ENCODE results near the gene NTNG1. TPM values are rescaled to one million over a fixed set of nuclear protein-coding genes. Genes with fewer than 3 reads are reported as not detected.

The NTNG1 gene
- total and polyA plus RNA-seq, 2 of the 13 experiments (the other 11 are each of a cell fraction or from before 2014, with no cell fraction given): not detected

DNA sequence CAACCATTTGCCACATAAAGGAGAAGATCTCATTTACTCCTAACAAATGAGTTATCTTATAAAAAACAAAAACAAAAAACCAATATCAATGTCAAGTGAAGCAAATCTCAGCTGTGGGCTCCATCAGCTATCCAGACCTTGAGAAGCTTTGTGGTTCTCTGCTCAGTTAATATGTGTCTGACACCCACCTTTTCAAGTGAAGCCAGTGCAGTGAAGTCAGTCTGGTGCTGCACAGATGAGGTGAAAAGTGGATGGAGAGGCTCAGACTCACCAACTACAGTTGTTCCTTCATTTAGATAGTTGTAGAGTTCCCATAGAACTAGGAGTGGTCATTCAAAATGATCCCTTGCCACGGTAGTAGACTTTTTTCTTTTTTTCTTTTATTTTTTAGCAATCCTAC, 106.8 kb downstream of the NTNG1 start:
- ATAC-seq (no peak), FAIRE-seq (no peak), DNase-seq (ENCODE audit: low spot score) (no peak)
- ChIA-PET POLR2A (no interaction called here), CTCF (ENCODE audit: low intra/inter-chr PET ratio, low total read pairs) (no interaction called here)
- intact Hi-C loops (cut with micrococcal nuclease; ENCODE audit: unreplicated experiment) (no loop called here), in situ Hi-C loops (cut with HindIII; ENCODE audit: extremely low pct_ligation_motif_present, low pct_unique_long_range_greater_than_20kb) (no loop called here)
- Histone ChIP-seq H2AFZ (ENCODE audit: low read length) (no peak overlapping the region), H3K4me2 (ENCODE audit: low read depth, low read length) (no peak overlapping the region), H3K4me3 (replicated peaks in 1 of 3; ENCODE audit: insufficient read depth in 1 of 3, low read depth in 2 of 3, low read length in 3 of 3) (no peak overlapping the region), H3K4me1 (ENCODE audit: insufficient read depth, low read length) (no peaks in the 10 kb centered on the region), H4K20me1 (ENCODE audit: insufficient read depth, low read length) (no peaks in the 10 kb centered on the region), H3K79me2 (ENCODE audit: insufficient read depth, low read length) (no peaks in the 10 kb centered on the region), H3K9me3 (ENCODE audit: low read length) (no peaks in the 10 kb centered on the region), H3K27me3 (ENCODE audit: control insufficient read depth in 1 of 2, insufficient read depth in 2 of 2, low read length in 2 of 2) (no peaks in the 10 kb centered on the region; a peak in 1 of 5 replicates), H3K27ac (ENCODE audit: extremely low read length, insufficient read depth, low read length) (no peak overlapping the region), H3K9ac (ENCODE audit: insufficient read depth, low read depth, low read length) (no peak overlapping the region), H3K36me3 (replicated peaks in 1 of 2; ENCODE audit: control insufficient read depth in 1 of 2, insufficient read depth in 2 of 2, low read length in 2 of 2) (no peaks in the 10 kb centered on the region)
- TF ChIP-seq REXO4 (CRISPR knock-in tag; IDR thresholded peaks at IDR 0.05; ENCODE audit: borderline replicate concordance) (no peak), SIN3B (IDR thresholded peaks at IDR 0.05; ENCODE audit: low read length) (no peak)
- 0% methylated on average over 1 of the region's 1 CpG for WGBS (ENCODE audit: low lambda C conversion rate)
- no TSS peak for BruUV-seq (replicated peaks)

DNA sequence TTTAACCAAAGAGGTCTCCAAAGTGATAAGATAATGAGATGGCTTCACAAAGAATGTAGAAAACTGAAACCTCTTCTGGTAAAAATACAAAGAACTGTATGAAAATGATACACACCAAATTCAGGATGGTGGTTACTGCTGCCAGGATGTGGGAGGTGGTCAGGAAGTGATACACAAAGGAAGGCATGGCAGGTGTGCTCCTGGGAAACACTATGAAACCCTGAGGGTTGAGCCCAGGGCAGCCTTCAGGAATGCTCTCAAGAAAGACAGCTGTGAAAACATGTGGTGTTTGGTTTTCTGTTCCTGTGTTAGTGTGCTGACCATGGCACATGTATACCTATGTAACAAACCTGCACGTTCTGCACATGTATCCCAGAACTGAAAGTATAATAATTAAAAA, 109.3 kb downstream of the NTNG1 start:
- Histone ChIP-seq H2AFZ (ENCODE audit: low read length) (no peak overlapping the region), H3K36me3 (replicated peaks in 1 of 2; ENCODE audit: control insufficient read depth in 1 of 2, insufficient read depth in 2 of 2, low read length in 2 of 2) (no peaks in the 10 kb centered on the region), H3K9ac (ENCODE audit: insufficient read depth, low read depth, low read length) (no peak overlapping the region), H3K9me3 (ENCODE audit: low read length) (no peaks in the 10 kb centered on the region), H4K20me1 (ENCODE audit: insufficient read depth, low read length) (no peaks in the 10 kb centered on the region), H3K27ac (ENCODE audit: extremely low read length, insufficient read depth, low read length) (no peak overlapping the region), H3K27me3 (ENCODE audit: control insufficient read depth in 1 of 2, insufficient read depth in 2 of 2, low read length in 2 of 2) (no peaks in the 10 kb centered on the region; a peak in 1 of 5 replicates), H3K4me3 (replicated peaks in 1 of 3; ENCODE audit: insufficient read depth in 1 of 3, low read depth in 2 of 3, low read length in 3 of 3) (no peak overlapping the region), H3K4me1 (ENCODE audit: insufficient read depth, low read length) (no peaks in the 10 kb centered on the region), H3K79me2 (ENCODE audit: insufficient read depth, low read length) (no peaks in the 10 kb centered on the region), H3K4me2 (ENCODE audit: low read depth, low read length) (no peak overlapping the region)
- ATAC-seq (no peak), FAIRE-seq (no peak), DNase-seq (ENCODE audit: low spot score) (no peak)
- ChIA-PET CTCF (ENCODE audit: low intra/inter-chr PET ratio, low total read pairs) (no interaction called here), POLR2A (no interaction called here)
- intact Hi-C loops (cut with micrococcal nuclease; ENCODE audit: unreplicated experiment) (no loop called here), in situ Hi-C loops (cut with HindIII; ENCODE audit: extremely low pct_ligation_motif_present, low pct_unique_long_range_greater_than_20kb) (no loop called here)
- 0% methylated on average over 1 of the region's 1 CpG for WGBS (ENCODE audit: low lambda C conversion rate)
- BruUV-seq (replicated peaks): no TSS peak
- TF ChIP-seq NONO (IDR thresholded peaks at IDR 0.05) (no peak), NONO (CRISPR knock-in tag; conservative IDR thresholded peaks at IDR 0.05) (no peak), JARID2 (CRISPR knock-in tag; IDR thresholded peaks at IDR 0.05; ENCODE audit: insufficient replicate concordance) (no peak), SKI (IDR thresholded peaks at IDR 0.05; ENCODE audit: partially characterized antibody) (no peak), ZNF501 (CRISPR knock-in tag; IDR thresholded peaks at IDR 0.05) (no peak), GZF1 (CRISPR knock-in tag; IDR thresholded peaks at IDR 0.05) (no peak), ZNF282 (IDR thresholded peaks at IDR 0.05; ENCODE audit: partially characterized antibody) (no peak), NCOA2 (CRISPR knock-in tag; IDR thresholded peaks at IDR 0.05) (no peak)
- TF ChIP-seq, protein P1, sequence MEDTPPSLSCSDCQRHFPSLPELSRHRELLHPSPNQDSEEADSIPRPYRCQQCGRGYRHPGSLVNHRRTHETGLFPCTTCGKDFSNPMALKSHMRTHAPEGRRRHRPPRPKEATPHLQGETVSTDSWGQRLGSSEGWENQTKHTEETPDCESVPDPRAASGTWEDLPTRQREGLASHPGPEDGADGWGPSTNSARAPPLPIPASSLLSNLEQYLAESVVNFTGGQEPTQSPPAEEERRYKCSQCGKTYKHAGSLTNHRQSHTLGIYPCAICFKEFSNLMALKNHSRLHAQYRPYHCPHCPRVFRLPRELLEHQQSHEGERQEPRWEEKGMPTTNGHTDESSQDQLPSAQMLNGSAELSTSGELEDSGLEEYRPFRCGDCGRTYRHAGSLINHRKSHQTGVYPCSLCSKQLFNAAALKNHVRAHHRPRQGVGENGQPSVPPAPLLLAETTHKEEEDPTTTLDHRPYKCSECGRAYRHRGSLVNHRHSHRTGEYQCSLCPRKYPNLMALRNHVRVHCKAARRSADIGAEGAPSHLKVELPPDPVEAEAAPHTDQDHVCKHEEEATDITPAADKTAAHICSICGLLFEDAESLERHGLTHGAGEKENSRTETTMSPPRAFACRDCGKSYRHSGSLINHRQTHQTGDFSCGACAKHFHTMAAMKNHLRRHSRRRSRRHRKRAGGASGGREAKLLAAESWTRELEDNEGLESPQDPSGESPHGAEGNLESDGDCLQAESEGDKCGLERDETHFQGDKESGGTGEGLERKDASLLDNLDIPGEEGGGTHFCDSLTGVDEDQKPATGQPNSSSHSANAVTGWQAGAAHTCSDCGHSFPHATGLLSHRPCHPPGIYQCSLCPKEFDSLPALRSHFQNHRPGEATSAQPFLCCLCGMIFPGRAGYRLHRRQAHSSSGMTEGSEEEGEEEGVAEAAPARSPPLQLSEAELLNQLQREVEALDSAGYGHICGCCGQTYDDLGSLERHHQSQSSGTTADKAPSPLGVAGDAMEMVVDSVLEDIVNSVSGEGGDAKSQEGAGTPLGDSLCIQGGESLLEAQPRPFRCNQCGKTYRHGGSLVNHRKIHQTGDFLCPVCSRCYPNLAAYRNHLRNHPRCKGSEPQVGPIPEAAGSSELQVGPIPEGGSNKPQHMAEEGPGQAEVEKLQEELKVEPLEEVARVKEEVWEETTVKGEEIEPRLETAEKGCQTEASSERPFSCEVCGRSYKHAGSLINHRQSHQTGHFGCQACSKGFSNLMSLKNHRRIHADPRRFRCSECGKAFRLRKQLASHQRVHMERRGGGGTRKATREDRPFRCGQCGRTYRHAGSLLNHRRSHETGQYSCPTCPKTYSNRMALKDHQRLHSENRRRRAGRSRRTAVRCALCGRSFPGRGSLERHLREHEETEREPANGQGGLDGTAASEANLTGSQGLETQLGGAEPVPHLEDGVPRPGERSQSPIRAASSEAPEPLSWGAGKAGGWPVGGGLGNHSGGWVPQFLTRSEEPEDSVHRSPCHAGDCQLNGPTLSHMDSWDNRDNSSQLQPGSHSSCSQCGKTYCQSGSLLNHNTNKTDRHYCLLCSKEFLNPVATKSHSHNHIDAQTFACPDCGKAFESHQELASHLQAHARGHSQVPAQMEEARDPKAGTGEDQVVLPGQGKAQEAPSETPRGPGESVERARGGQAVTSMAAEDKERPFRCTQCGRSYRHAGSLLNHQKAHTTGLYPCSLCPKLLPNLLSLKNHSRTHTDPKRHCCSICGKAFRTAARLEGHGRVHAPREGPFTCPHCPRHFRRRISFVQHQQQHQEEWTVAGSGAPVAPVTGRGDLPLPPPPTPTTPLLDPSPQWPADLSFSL (CRISPR knock-in tag; IDR thresholded peaks at IDR 0.05): no peak
- TF ChIP-seq, protein P2, sequence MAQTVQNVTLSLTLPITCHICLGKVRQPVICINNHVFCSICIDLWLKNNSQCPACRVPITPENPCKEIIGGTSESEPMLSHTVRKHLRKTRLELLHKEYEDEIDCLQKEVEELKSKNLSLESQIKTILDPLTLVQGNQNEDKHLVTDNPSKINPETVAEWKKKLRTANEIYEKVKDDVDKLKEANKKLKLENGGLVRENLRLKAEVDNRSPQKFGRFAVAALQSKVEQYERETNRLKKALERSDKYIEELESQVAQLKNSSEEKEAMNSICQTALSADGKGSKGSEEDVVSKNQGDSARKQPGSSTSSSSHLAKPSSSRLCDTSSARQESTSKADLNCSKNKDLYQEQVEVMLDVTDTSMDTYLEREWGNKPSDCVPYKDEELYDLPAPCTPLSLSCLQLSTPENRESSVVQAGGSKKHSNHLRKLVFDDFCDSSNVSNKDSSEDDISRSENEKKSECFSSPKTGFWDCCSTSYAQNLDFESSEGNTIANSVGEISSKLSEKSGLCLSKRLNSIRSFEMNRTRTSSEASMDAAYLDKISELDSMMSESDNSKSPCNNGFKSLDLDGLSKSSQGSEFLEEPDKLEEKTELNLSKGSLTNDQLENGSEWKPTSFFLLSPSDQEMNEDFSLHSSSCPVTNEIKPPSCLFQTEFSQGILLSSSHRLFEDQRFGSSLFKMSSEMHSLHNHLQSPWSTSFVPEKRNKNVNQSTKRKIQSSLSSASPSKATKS (CRISPR knock-in tag; IDR thresholded peaks at IDR 0.05): no peak
